Mammary epithelial cell (primary cell): ENCODE results near the gene KLHDC8A.

Source experiments
- EZH2 ChIP-seq: IDR thresholded peaks from 2 replicates; pipeline ENCODE4 v1.6.1; 2012; ENCODE audit warnings: low read length, inconsistent platforms, borderline replicate concordance
- TF ChIP-seq, protein P1 (sequence below), 2 donors: IDR thresholded peaks in 1 of 2; conservative IDR thresholded peaks in 1 of 2; 2 replicates each; pipeline ENCODE4 v1.5.1; 2011 to 2012; ENCODE audit warnings: inconsistent platforms in 2 of 2, low read length in 2 of 2, mild to moderate bottlenecking in 2 of 2, control low read depth in 1 of 2, low read depth in 1 of 2; ENCODE audit not compliant: insufficient read depth in 1 of 2; ENCODE audit errors: extremely low read depth in 1 of 2

DNA sequence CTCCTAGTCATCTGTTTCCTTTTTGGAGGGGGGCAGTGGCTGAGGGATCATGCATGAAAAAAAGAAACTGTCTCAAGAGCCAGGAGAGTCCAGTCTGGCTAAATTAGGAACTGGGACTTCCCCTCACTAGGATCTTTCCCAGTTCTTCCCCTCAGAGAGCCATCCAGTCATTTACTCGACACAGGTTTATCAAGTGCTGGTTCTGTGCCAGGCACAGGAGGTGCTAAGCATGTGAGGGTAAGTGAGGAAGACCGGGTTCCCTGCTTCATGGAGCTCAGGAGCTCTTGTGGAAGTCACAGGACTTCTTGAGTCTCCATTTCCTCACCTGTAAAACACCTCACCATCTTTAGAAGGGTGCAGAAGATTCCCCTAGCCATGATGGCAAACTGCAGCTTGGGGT, 26.6 kb downstream of the KLHDC8A start:
- TF ChIP-seq, protein P1, sequence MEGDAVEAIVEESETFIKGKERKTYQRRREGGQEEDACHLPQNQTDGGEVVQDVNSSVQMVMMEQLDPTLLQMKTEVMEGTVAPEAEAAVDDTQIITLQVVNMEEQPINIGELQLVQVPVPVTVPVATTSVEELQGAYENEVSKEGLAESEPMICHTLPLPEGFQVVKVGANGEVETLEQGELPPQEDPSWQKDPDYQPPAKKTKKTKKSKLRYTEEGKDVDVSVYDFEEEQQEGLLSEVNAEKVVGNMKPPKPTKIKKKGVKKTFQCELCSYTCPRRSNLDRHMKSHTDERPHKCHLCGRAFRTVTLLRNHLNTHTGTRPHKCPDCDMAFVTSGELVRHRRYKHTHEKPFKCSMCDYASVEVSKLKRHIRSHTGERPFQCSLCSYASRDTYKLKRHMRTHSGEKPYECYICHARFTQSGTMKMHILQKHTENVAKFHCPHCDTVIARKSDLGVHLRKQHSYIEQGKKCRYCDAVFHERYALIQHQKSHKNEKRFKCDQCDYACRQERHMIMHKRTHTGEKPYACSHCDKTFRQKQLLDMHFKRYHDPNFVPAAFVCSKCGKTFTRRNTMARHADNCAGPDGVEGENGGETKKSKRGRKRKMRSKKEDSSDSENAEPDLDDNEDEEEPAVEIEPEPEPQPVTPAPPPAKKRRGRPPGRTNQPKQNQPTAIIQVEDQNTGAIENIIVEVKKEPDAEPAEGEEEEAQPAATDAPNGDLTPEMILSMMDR (conservative IDR thresholded peaks at IDR 0.05 in 1 of 2, IDR thresholded peaks at IDR 0.05 in 1 of 2; ENCODE audit: extremely low read depth in 1 of 2, insufficient read depth in 1 of 2, low read depth in 1 of 2, low read length in 2 of 2): no peak
- no peak for TF ChIP-seq EZH2
